ENCODE results near the gene MYO1G.

DNA sequence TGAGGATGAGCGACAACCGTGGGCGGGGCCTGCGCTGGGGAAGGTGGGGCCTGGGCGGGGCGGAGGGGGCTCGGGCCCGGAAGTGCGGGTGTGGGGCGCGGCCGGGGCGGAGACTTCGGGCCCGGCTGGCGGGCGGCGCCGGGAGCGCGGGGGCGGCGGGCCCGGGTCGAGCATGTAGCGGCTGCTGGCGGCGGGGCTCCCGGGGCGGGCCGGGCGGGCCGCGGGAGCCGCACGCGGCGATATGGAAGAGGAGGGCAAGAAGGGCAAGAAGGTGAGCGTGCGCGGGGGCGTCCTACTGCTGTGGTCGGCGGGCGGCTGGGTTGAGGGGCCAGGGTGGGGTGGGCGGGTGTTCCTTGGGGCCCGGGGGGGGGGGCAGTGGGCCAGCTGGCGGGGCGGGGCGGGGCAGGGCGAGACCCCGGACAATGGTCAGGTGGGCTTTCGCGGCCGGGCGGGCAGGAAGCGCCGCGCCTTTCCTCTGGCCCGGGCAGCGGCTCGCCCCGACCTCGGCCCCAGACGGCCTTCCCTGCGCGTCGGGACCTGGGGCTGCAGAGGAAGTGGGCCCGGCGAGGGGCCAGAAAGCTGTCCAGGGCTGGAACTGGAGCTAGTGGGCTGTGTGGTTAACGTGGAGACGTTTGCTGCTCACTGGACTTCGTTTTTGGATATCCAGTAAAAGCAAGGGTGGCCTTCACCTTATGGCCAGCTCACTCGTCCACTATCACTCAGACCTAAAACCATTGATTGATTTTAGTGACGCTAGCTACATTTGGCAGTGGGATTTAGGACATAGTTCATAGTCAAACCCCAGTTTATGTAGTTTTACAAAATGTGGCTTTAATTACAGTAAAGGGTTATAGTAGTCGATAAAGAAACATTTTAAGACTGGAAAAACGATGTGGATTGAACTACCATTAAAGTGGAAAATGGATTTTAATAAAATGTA, 21.5 kb upstream of the MYO1G start, which contains the start of gene CCM2:
- TF ChIP-seq, protein P1, sequence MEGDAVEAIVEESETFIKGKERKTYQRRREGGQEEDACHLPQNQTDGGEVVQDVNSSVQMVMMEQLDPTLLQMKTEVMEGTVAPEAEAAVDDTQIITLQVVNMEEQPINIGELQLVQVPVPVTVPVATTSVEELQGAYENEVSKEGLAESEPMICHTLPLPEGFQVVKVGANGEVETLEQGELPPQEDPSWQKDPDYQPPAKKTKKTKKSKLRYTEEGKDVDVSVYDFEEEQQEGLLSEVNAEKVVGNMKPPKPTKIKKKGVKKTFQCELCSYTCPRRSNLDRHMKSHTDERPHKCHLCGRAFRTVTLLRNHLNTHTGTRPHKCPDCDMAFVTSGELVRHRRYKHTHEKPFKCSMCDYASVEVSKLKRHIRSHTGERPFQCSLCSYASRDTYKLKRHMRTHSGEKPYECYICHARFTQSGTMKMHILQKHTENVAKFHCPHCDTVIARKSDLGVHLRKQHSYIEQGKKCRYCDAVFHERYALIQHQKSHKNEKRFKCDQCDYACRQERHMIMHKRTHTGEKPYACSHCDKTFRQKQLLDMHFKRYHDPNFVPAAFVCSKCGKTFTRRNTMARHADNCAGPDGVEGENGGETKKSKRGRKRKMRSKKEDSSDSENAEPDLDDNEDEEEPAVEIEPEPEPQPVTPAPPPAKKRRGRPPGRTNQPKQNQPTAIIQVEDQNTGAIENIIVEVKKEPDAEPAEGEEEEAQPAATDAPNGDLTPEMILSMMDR (conservative IDR thresholded peaks at IDR 0.05 in 1 of 2, IDR thresholded peaks at IDR 0.05 in 1 of 2; ENCODE audit: extremely low read depth in 1 of 2, insufficient read depth in 1 of 2, low read depth in 1 of 2, low read length in 2 of 2): no peak
- TF ChIP-seq EZH2 (IDR thresholded peaks at IDR 0.05; ENCODE audit: borderline replicate concordance, low read length): no peak

Measured in mammary epithelial cell (primary cell).